GM12801 (cell line): ENCODE data around the gene HLA-DMA.

ENCODE experiments used
- CTCF ChIP-seq: IDR thresholded peaks from one replicate; pipeline ENCODE4 v1.5.1; 2011; ENCODE audit warnings: control low read depth; ENCODE audit not compliant: insufficient read length; ENCODE audit errors: extremely low read depth

Gene HLA-DMA

GRCh38 chr6:32979720-32980487 is 27.0 kb upstream of the HLA-DMA start:
- TF ChIP-seq CTCF = no peak

DNA sequence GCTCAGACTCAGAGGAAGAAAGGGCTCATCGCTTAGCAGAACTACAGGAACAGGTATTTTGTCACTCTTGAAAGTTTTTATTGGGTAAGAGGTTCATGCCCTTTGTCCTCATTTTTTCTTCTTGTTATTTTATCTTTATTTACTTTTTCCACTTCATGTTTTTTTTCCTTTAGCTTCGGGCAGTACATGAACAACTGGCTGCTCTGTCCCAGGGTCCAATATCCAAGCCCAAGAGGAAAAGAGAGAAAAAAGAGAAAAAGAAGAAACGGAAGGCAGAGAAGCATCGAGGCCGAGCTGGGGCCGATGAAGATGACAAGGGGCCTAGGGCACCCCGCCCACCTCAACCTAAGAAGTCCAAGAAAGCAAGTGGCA is 25.0 kb upstream of the HLA-DMA start:
- no peak for TF ChIP-seq CTCF

DNA sequence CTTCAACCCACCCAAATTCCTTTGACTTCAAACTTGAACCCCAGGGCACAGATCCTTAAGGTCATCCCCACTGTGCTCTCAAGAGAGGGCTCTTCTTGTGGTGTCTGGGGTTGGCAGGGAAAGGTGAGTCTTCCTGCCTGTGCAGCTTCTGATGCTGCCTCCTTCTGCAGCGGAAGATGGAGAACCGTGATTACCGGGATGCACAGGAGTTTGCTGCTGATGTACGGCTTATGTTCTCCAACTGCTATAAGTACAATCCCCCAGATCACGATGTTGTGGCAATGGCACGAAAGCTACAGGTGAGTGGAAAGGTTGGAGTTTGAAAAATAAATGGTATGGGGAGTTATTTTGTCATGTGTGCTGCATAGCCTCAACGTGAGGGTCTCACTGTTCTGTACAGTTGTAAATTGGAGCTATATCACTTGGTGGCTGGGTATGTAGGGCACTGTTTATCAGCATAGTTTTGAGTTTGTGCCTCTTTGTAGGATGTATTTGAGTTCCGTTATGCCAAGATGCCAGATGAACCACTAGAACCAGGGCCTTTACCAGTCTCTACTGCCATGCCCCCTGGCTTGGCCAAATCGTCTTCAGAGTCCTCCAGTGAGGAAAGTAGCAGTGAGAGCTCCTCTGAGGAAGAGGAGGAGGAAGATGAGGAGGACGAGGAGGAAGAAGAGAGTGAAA is 24.5 kb upstream of the HLA-DMA start:
- TF ChIP-seq CTCF = no peak

DNA sequence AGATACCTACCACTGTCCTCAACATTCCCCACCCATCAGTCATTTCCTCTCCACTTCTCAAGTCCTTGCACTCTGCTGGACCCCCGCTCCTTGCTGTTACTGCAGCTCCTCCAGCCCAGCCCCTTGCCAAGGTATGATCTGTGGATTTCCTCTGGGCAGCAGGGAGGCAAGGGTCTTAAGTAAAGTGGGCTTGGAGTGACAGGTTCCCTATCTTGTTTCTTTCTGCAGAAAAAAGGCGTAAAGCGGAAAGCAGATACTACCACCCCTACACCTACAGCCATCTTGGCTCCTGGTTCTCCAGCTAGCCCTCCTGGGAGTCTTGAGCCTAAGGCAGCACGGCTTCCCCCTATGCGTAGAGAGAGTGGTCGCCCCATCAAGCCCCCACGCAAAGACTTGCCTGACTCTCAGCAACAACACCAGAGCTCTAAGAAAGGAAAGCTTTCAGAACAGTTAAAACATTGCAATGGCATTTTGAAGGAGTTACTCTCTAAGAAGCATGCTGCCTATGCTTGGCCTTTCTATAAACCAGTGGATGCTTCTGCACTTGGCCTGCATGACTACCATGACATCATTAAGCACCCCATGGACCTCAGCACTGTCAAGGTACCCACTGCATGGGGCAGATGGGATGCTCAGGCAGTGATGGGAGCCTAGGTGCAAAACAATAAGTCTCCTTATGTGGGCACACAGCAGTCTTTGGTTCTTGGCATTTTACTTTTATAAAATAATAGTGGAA is 23.6 kb upstream of the HLA-DMA start:
- TF ChIP-seq CTCF = no peak

- TF ChIP-seq CTCF = no peak
Measured at GRCh38 chr6:32975886-32976285, 23.0 kb upstream of the HLA-DMA start.

DNA sequence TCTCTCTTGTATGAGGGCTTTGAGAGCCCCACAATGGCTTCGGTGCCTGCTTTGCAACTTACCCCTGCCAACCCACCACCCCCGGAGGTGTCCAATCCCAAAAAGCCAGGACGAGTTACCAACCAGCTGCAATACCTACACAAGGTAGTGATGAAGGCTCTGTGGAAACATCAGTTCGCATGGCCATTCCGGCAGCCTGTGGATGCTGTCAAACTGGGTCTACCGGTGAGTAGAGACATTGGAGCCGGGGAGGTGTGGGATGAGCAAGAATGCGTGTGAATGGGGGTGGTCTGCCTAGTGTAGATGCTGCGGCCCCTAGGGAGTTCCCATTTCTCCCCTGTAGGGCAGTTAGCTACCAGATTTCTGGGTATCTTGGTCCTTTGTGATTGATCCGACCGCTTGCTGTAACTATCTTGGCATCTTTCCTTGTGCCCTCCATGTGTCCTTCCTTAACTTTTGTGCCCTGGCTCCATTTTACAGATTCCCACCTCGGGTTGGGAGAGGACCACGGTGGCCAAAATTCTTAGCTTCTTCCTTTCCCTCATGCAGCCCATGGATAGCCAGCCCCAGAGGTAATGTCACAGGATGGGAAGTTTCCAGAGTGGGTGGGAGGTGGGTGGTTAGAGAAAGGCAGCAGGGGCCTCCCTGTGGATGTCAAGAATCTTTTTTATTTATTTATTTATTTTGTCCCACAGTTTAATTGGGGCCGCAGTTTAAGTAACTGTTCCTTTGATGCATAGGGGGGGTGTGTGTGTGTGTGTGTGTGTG is 21.8 kb upstream of the HLA-DMA start:
- TF ChIP-seq CTCF = no peak

DNA sequence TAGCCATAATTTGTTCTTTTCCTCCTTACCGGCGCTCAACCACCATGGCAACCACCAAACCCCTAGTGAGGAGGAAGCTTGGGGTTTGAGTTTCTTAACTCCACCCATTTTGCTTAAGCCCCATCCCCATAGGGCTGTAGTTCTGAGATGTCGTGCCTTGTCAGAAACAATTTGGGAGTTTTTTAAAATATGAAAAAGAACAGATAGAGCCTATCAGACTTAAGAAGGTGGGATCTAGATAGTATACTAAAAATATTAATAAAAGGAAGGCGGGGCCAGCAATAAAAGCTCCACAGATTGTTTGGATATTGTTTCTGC is 21.1 kb upstream of the HLA-DMA start:
- no peak for TF ChIP-seq CTCF
